ENCODE measurements around the gene GSK3A. TPM values are rescaled to one million over a fixed set of nuclear protein-coding genes. Genes with fewer than 3 reads are reported as not detected.
A peak's percentile ranks its signal among the peaks of the same experiment; 100 is the strongest.
"Not testable (repeated sequence)": the region's sequence is repeated elsewhere in the genome, so short reads cannot be mapped to it uniquely, and the experiment has no call there.

GSK3A gene
- polyA plus RNA-seq, 3 donors: 70.3 to 85.9 (median 84.1) TPM

GRCh38 chr19:42271045-42271419, 28.6 kb upstream of the GSK3A start:
- DNase-seq: no peak

GRCh38 chr19:42270346-42271044, 28.1 kb upstream of the GSK3A start:
- no peak for DNase-seq

- DNase-seq: no peak
These were observed 27.3 kb upstream of the GSK3A start for GRCh38 chr19:42269478-42270345.

- peak; percentile 100 for DNase-seq
These were observed 26.5 kb upstream of the GSK3A start, which contains the start of gene CIC for GRCh38 chr19:42268704-42269477. CIC (plus strand) TSS chr19:42269252; CDS start chr19:42271784, 2,532 bp downstream.

- DNase-seq: peak; percentile 100
These were observed 25.8 kb upstream of the GSK3A start for GRCh38 chr19:42268142-42268703.

- DNase-seq: no peak
These were observed 25.3 kb upstream of the GSK3A start for GRCh38 chr19:42267644-42268141.

GRCh38 chr19:42266928-42267603, 24.7 kb upstream of the GSK3A start:
- not testable (repeated sequence) for DNase-seq

- DNase-seq: not testable (repeated sequence)
These were observed 23.7 kb upstream of the GSK3A start for GRCh38 chr19:42266105-42266504.

- DNase-seq: no peak
These were observed 19.4 kb upstream of the GSK3A start for GRCh38 chr19:42261763-42262162.

GRCh38 chr19:42257842-42258241, 15.4 kb upstream of the GSK3A start:
- not testable (repeated sequence) for DNase-seq

GRCh38 chr19:42255766-42256745, 13.7 kb upstream of the GSK3A start:
- peak; percentile 63 for DNase-seq

- DNase-seq: peak; percentile 95
These were observed 12.7 kb upstream of the GSK3A start, which contains the start of gene ERF for GRCh38 chr19:42254850-42255765. ERF (minus strand) TSS chr19:42255128; CDS start chr19:42254999, 129 bp downstream.

GRCh38 chr19:42254089-42254849, 11.9 kb upstream of the GSK3A start:
- peak; percentile 88 for DNase-seq

GRCh38 chr19:42253245-42254088, 11.1 kb upstream of the GSK3A start:
- no peak for DNase-seq

- no peak for DNase-seq
These were observed 10.2 kb upstream of the GSK3A start for GRCh38 chr19:42252365-42253244.

All from renal pelvis (tissue), 4 donors.